GM12891 (cell line): ENCODE results near the gene KIF5C.

Source experiments
- DNase-seq: peaks from one replicate; pipeline ENCODE4 v3.0.0; 2011; ENCODE audit warnings: low spot score; ENCODE audit not compliant: insufficient read length
- FAIRE-seq: peaks from 2 replicates; lab custom pipeline; 2011; peaks lifted over from hg19 to GRCh38; lab: Jason Lieb, UNC
- PAX5 ChIP-seq: IDR thresholded peaks from 2 replicates; pipeline ENCODE4 v1.6.1; 2011; ENCODE audit warnings: low read length, moderate library complexity, mild to moderate bottlenecking; ENCODE audit not compliant: insufficient read depth, severe bottlenecking
- POLR2A ChIP-seq: IDR thresholded peaks from 2 replicates; pipeline ENCODE4 v1.6.1; 2011; ENCODE audit warnings: low read depth, low read length, control low read depth
- POLR2AphosphoS5 ChIP-seq: IDR thresholded peaks from 2 replicates; pipeline ENCODE4 v1.6.1; 2011; ENCODE audit warnings: low read depth, low read length, control low read depth
- POU2F2 ChIP-seq: IDR thresholded peaks from 2 replicates; pipeline ENCODE4 v1.6.1; 2011; ENCODE audit warnings: low read depth, mild to moderate bottlenecking, control low read depth, low read length, moderate library complexity
- SPI1 ChIP-seq: IDR thresholded peaks from 2 replicates; pipeline ENCODE4 v1.6.1; 2011; ENCODE audit warnings: low read depth, low read length, control low read depth
- TAF1 ChIP-seq: IDR thresholded peaks from 2 replicates; pipeline ENCODE4 v1.6.1; 2011; ENCODE audit warnings: low read depth, low read length, control low read depth

Gene KIF5C

GRCh38 chr2:148955798-148956197, 80.8 kb downstream of the KIF5C start:
- TF ChIP-seq POLR2A (no peak), POLR2AphosphoS5 (no peak), PAX5 (no peak)
- DNase-seq (no peak), FAIRE-seq (no peak)

GRCh38 chr2:148957023-148957422, 82.0 kb downstream of the KIF5C start:
- DNase-seq (no peak), FAIRE-seq (peak; percentile 35)
- TF ChIP-seq SPI1 (no peak), PAX5 (no peak), POLR2AphosphoS5 (no peak), POU2F2 (no peak), POLR2A (no peak), TAF1 (no peak)

- no peak for TF ChIP-seq POU2F2
- TF ChIP-seq POLR2A, result no peak
- no peak for TF ChIP-seq PAX5
- no peak for TF ChIP-seq SPI1
- TF ChIP-seq TAF1, result no peak
- no peak for TF ChIP-seq POLR2AphosphoS5
- DNase-seq (no peak), FAIRE-seq (peak; percentile 16)
Measured at GRCh38 chr2:148959745-148960144, 84.7 kb downstream of the KIF5C start.

- TF ChIP-seq SPI1, result no peak
- TF ChIP-seq POLR2AphosphoS5, result no peak
- TF ChIP-seq POU2F2, result no peak
- no peak for TF ChIP-seq PAX5
- no peak for TF ChIP-seq TAF1
- TF ChIP-seq POLR2A, result no peak
- FAIRE-seq (no peak), DNase-seq (no peak)
Measured at GRCh38 chr2:148960483-148960882, 85.5 kb downstream of the KIF5C start.

GRCh38 chr2:148963461-148963860, 88.4 kb downstream of the KIF5C start:
- no peak for TF ChIP-seq TAF1
- TF ChIP-seq SPI1, result no peak
- no peak for TF ChIP-seq POLR2AphosphoS5
- no peak for TF ChIP-seq POLR2A
- TF ChIP-seq POU2F2, result no peak
- no peak for TF ChIP-seq PAX5
- DNase-seq (no peak), FAIRE-seq (no peak)

GRCh38 chr2:148965623-148966437, 90.8 kb downstream of the KIF5C start:
- no peak for DNase-seq
- TF ChIP-seq SPI1 (peak; percentile 87), POU2F2 (no peak)
- FAIRE-seq, result peak; percentile 54

- TF ChIP-seq POLR2AphosphoS5 (no peak), SPI1 (no peak), PAX5 (no peak), POU2F2 (no peak), POLR2A (no peak), TAF1 (no peak)
- DNase-seq (no peak), FAIRE-seq (peak; percentile 35)
Measured at GRCh38 chr2:148966438-148966758, 91.4 kb downstream of the KIF5C start.

GRCh38 chr2:148967056-148967455, 92.0 kb downstream of the KIF5C start:
- DNase-seq, result no peak
- FAIRE-seq, result no peak

GRCh38 chr2:148967578-148967977, 92.6 kb downstream of the KIF5C start:
- no peak for FAIRE-seq

More at GRCh38 chr2:148967056-148967455, 92.0 kb downstream of the KIF5C start:
- TF ChIP-seq POLR2AphosphoS5 (no peak), POU2F2 (no peak), SPI1 (no peak), PAX5 (no peak), POLR2A (no peak), TAF1 (no peak)

GRCh38 chr2:148968301-148968700, 93.3 kb downstream of the KIF5C start:
- TF ChIP-seq TAF1 (no peak), POU2F2 (no peak)
- FAIRE-seq, result no peak
- no peak for DNase-seq

More at GRCh38 chr2:148967578-148967977, 92.6 kb downstream of the KIF5C start:
- DNase-seq, result no peak
- TF ChIP-seq POLR2AphosphoS5 (no peak), PAX5 (no peak), POLR2A (no peak), TAF1 (no peak), SPI1 (no peak), POU2F2 (no peak)
